ENCODE measurements around the gene LAMB3.

The LAMB3 gene

DNA sequence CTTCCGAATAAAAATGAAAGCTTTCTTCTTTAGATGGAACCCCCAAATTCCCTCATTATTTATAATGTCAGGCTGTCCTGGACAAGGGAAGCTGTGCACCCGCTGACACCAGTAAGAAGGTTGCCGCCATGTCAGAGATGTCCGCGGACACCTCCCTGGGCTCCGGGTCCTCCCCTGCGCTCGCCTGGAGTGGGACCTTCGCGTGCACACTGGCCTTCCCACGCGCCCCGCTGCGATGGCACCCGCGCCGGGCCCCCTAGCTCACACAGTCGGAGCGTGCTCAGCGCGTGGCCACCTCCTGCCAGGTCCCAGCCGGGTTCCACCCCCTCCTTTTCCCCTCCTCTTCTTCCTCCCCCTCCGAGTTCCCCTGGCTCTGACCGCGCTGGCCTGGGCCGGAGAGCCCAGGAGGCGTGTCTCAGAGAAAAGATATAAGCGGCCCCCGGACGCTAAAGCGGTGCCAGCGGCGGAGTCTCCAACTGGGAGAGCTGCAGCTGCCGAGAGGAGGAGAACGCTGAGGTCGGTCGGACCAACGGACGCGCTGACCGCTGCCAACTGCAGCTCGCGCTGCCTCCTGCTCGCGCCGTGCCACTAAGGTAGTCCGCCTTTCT lies 22.8 kb upstream of the LAMB3 start, which contains the start of gene G0S2:
G0S2 (plus strand) TSS at position 456 of the 608 bp plus-strand sequence. CDS start 273 bp downstream, outside the sequence.
- no peak for TF ChIP-seq CTCF (IDR thresholded peaks at IDR 0.05; ENCODE audit: control insufficient read depth, extremely low read depth, insufficient read depth)
- no peak within 1 kb of the TSS for H3K4me3 ChIP-seq (ENCODE audit: low read depth, low read length)
- no peak for DNase-seq (ENCODE audit: low read depth)

DNA sequence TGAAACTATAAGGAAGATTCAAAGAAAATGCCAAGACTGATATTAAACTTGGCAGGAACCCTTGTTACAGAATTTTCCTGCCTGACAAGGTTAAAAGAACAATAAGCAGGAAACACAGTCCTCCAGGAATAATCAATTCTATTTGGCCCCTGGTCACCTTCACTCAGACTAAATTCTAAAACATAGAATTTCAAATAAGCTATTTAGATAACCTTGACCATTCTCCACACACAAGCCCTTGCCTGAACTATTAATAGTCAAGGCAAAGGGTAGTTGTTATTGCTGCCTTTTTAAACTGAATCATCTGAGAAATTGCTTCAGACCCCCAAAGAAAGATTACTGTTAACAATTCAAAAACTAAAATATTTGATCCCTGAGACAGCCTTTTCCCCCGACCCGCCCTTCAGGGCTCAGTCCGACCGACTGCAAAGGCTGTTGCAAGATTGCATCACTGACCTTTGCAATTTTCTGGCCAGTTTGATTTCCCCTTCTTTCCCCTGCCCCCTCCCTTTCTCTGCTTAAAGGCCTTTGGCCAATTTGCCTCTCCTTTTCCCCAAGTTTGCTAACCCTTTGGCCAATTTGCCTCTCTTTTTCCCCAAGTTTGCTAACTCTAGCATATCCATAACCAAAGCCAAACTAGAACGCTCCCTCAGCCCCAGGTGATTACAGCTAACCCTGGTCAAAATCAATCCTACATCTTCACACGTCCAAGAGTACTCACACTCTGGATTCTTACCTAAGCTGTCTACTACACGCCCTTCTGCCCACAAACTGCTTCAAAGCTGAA lies 21.6 kb upstream of the LAMB3 start:
- TF ChIP-seq CTCF (IDR thresholded peaks at IDR 0.05; ENCODE audit: control insufficient read depth, extremely low read depth, insufficient read depth): no peak
- no peak for DNase-seq (ENCODE audit: low read depth)
- no peak overlapping the region for H3K4me3 ChIP-seq (ENCODE audit: low read depth, low read length)

GRCh38 chr1:209672705-209673630 lies 20.7 kb upstream of the LAMB3 start:
- no peak overlapping the region for H3K4me3 ChIP-seq (ENCODE audit: low read depth, low read length)
- DNase-seq (ENCODE audit: low read depth): no peak
- TF ChIP-seq CTCF (IDR thresholded peaks at IDR 0.05; ENCODE audit: control insufficient read depth, extremely low read depth, insufficient read depth): no peak

GRCh38 chr1:209670441-209671082 lies 18.3 kb upstream of the LAMB3 start:
- TF ChIP-seq CTCF (IDR thresholded peaks at IDR 0.05; ENCODE audit: control insufficient read depth, extremely low read depth, insufficient read depth): no peak
- no peak overlapping the region for H3K4me3 ChIP-seq (ENCODE audit: low read depth, low read length)

DNA sequence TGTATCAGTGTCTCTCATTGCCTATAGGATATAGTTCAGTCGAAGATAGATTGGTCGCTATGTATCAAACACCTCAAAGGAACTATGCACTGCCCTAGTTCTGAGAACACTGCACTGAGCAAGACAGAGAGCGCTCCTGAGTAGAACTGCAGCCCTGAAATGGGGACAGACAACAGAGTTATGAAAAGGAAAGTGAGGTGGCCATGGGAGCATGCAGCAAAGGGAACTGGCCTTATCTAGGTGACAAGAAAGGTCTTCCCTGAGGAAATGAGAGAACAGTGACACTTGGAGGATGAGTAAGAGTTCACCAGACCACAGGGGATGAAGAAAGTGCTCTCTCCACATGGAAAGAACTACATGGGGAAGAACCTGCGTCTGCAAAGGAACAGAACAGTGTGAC lies 15.5 kb upstream of the LAMB3 start:
- no peak overlapping the region for H3K4me3 ChIP-seq (ENCODE audit: low read depth, low read length)
- no peak for TF ChIP-seq CTCF (IDR thresholded peaks at IDR 0.05; ENCODE audit: control insufficient read depth, extremely low read depth, insufficient read depth)
- no peak for DNase-seq (ENCODE audit: low read depth)

More at GRCh38 chr1:209670441-209671082, 18.3 kb upstream of the LAMB3 start:
- no peak for DNase-seq (ENCODE audit: low read depth)

- no peak overlapping the region for H3K4me3 ChIP-seq (ENCODE audit: low read depth, low read length)
- no peak for DNase-seq (ENCODE audit: low read depth)
- TF ChIP-seq CTCF (IDR thresholded peaks at IDR 0.05; ENCODE audit: control insufficient read depth, extremely low read depth, insufficient read depth): no peak
These were observed 14.9 kb upstream of the LAMB3 start for GRCh38 chr1:209667103-209667502.

All from LNCaP clone FGC (cell line).